Mesendoderm (in vitro differentiated cells): ENCODE data around the gene CLN3.
"Not testable (repeated sequence)": the region's sequence is repeated elsewhere in the genome, so short reads cannot be mapped to it uniquely, and the experiment has no call there.

Experiments
- DNase-seq: peaks from one replicate; pipeline ENCODE4 v3.0.0; 2013
- H2AK5ac ChIP-seq: 2 replicates; pipeline ENCODE4 v1.6.1; 2013; ENCODE audit warnings: low read length, inconsistent platforms
- H2BK120ac ChIP-seq: 2 replicates; pipeline ENCODE4 v1.6.1; 2013; ENCODE audit warnings: low read depth, mild to moderate bottlenecking, low read length, moderate library complexity, mixed read lengths
- H2BK15ac ChIP-seq: replicated peaks from 2 replicates; pipeline ENCODE4 v1.6.1; 2013; ENCODE audit warnings: low read depth, mild to moderate bottlenecking, moderate library complexity
- H2BK5ac ChIP-seq: 2 replicates; pipeline ENCODE4 v1.6.1; 2013; ENCODE audit warnings: low read length, inconsistent platforms
- H3K18ac ChIP-seq: 2 replicates; pipeline ENCODE4 v1.6.1; 2013; ENCODE audit warnings: mild to moderate bottlenecking, low read length, mixed read lengths
- H3K23ac ChIP-seq: one replicate; pipeline ENCODE4 v1.6.1; 2013; ENCODE audit warnings: low read length
- H3K27ac ChIP-seq: 2 replicates; pipeline ENCODE4 v1.5.1; 2013; ENCODE audit warnings: low read depth, mild to moderate bottlenecking, inconsistent platforms, low read length, moderate library complexity
- H3K27me3 ChIP-seq: 2 replicates; pipeline ENCODE4 v1.6.1; 2013; ENCODE audit warnings: low read length, control low read depth, mild to moderate bottlenecking, inconsistent platforms; ENCODE audit not compliant: insufficient read depth, poor library complexity
- H3K36me3 ChIP-seq: 2 replicates; pipeline ENCODE4 v1.6.1; 2013; ENCODE audit warnings: low read length, inconsistent platforms; ENCODE audit not compliant: control insufficient read depth, insufficient read depth
- H3K4ac ChIP-seq: one replicate; pipeline ENCODE4 v1.6.1; 2013; ENCODE audit warnings: low read depth, mild to moderate bottlenecking, low read length, moderate library complexity
- H3K4me1 ChIP-seq: 2 replicates; pipeline ENCODE4 v1.6.1; 2013; ENCODE audit warnings: low read depth, low read length, inconsistent platforms; ENCODE audit not compliant: control insufficient read depth
- H3K4me2 ChIP-seq: 2 replicates; pipeline ENCODE4 v1.6.1; 2013; ENCODE audit warnings: low read length
- H3K4me3 ChIP-seq: 2 replicates; pipeline ENCODE4 v1.5.1; 2013; ENCODE audit warnings: mild to moderate bottlenecking, low read length
- H3K56ac ChIP-seq: one replicate; pipeline ENCODE4 v1.6.1; 2013; ENCODE audit warnings: low read length
- H3K79me1 ChIP-seq: 2 replicates; pipeline ENCODE4 v1.6.1; 2013; ENCODE audit warnings: low read length, inconsistent platforms
- H3K79me2 ChIP-seq: 2 replicates; pipeline ENCODE4 v1.6.1; 2013; ENCODE audit warnings: mild to moderate bottlenecking, low read length; ENCODE audit not compliant: control insufficient read depth, insufficient read depth
- H3K9ac ChIP-seq: 2 replicates; pipeline ENCODE4 v1.6.1; 2013; ENCODE audit warnings: low read length, inconsistent platforms
- H4K5ac ChIP-seq: one replicate; pipeline ENCODE4 v1.6.1; 2013; ENCODE audit warnings: low read length
- H4K8ac ChIP-seq: one replicate; pipeline ENCODE4 v1.6.1; 2013; ENCODE audit warnings: low read depth, mild to moderate bottlenecking, control low read depth, low read length, moderate library complexity
- WGBS: extraction: QIAGEN DNeasy Blood & Tissue Kit; methylation state at CpG from one replicate; pipeline ENCODE4 v1.1.7; 2013; ENCODE audit warnings: low lambda C conversion rate, missing lambda C conversion rate; ENCODE audit not compliant: insufficient coverage; ENCODE audit errors: extremely low coverage; 5-methylcytosine and 5-hydroxymethylcytosine counted together

Gene CLN3

GRCh38 chr16:28527985-28528384 is 36.1 kb upstream of the CLN3 start:
- Histone ChIP-seq H3K27ac (no peak overlapping the region), H3K4ac (no peak overlapping the region), H3K79me1 (no peaks in the 10 kb centered on the region), H3K79me2 (no peaks in the 10 kb centered on the region), H3K4me3 (no peak overlapping the region), H4K8ac (no peak overlapping the region), H3K56ac (no peak overlapping the region), H3K4me2 (no peak overlapping the region), H3K23ac (no peak overlapping the region), H3K18ac (no peak overlapping the region), H3K9ac (no peak overlapping the region), H2BK120ac (no peak overlapping the region), H2BK15ac (no peak overlapping the region), H2AK5ac (no peak overlapping the region), H2BK5ac (no peak overlapping the region), H4K5ac (no peak overlapping the region), H3K4me1 (no peaks in the 10 kb centered on the region), H3K27me3 (no peaks in the 10 kb centered on the region), H3K36me3 (no peaks in the 10 kb centered on the region)
- no CpG with 5 or more reads among the region's 5 CpGs for WGBS
- no peak for DNase-seq

DNA sequence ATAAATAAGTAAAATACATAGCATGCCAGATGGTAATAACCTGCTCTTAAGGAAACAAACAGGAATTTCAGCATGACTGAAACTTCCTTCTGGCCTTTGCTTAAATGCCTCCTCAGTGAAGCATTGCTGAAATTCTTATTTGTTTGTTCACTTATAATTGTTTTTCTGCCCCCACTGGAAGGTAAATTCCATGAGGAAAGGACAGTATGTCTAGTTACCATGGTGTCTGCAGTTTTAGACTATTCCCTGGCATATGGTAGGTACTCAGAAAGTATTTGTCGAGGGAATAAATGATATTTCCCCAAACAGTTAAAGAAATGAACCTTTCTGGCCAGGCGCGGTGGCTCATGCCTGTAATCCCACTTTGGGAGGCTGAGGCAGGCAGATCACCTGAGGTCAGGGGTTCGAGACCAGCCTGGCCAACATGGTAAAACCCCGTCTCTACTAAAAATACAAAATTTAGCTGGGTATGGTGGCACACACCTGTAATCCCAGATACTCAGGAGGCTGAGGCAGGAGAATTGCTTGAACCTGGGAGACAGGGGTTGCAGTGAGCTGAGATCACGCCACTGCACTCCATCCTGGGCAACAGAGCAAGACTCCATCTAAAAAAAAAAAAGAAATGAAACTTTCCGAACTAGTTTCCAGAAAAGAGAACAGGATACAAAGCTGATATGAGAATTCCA is 35.4 kb upstream of the CLN3 start:
- H3K36me3 ChIP-seq, H3K79me1 ChIP-seq, H2BK120ac ChIP-seq, DNase-seq, H3K4me2 ChIP-seq, H3K27me3 ChIP-seq, H3K9ac ChIP-seq, H3K4me1 ChIP-seq, H4K8ac ChIP-seq, H3K79me2 ChIP-seq, H2AK5ac ChIP-seq, H3K18ac ChIP-seq, H3K56ac ChIP-seq, H4K5ac ChIP-seq, H2BK5ac ChIP-seq, H2BK15ac ChIP-seq, H3K23ac ChIP-seq, H3K4me3 ChIP-seq, H3K27ac ChIP-seq, H3K4ac ChIP-seq: not testable (repeated sequence)
- WGBS = no CpG with 5 or more reads among the region's 7 CpGs

GRCh38 chr16:28526201-28527099 is 34.6 kb upstream of the CLN3 start:
- no peak overlapping the region for H3K4ac ChIP-seq
- no peaks in the 10 kb centered on the region for H3K27me3 ChIP-seq
- no peaks in the 10 kb centered on the region for H3K79me1 ChIP-seq
- no peak overlapping the region for H3K27ac ChIP-seq
- no peak overlapping the region for H3K18ac ChIP-seq
- H3K56ac ChIP-seq = no peak overlapping the region
- H3K36me3 ChIP-seq = no peaks in the 10 kb centered on the region
- H3K23ac ChIP-seq = no peak overlapping the region
- WGBS = no CpG with 5 or more reads among the region's 11 CpGs
- H2BK15ac ChIP-seq = no peak overlapping the region
- H3K4me2 ChIP-seq = no peak overlapping the region
- no peak overlapping the region for H2AK5ac ChIP-seq
- H4K5ac ChIP-seq = no peak overlapping the region
- no peaks in the 10 kb centered on the region for H3K4me1 ChIP-seq
- no peak overlapping the region for H2BK120ac ChIP-seq
- H3K79me2 ChIP-seq = no peaks in the 10 kb centered on the region
- no peak overlapping the region for H3K9ac ChIP-seq
- no peak overlapping the region for H4K8ac ChIP-seq
- no peak overlapping the region for H2BK5ac ChIP-seq
- DNase-seq = no peak
- no peak overlapping the region for H3K4me3 ChIP-seq

DNA sequence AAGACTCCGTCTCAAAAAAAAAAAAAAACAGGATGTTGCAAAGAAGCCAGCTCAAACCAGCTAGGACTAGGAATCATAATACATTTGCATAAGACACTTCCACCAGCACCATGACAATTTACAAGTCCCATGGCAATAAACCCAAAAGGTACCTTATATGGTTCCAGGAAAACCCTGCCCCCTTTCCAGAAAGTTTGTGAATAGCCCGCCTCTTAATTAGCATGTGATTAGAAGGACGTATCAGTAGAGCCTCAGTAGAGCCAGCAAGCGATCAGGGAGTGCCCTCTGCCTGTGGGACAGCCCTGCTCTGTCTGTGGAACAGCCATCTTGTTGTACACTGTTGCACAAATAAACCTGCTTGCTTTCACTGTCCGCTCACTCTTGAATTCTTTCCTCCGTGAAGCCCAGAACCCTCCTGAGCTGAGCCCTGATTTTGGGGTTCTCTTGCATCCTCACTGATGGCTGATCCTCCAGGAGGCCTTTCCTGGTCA is 32.9 kb upstream of the CLN3 start:
- Histone ChIP-seq H2BK120ac (no peak overlapping the region), H3K4me2 (no peak overlapping the region), H2BK15ac (no peak overlapping the region), H4K5ac (no peak overlapping the region), H3K4me1 (no peaks in the 10 kb centered on the region), H3K79me2 (no peaks in the 10 kb centered on the region), H3K4ac (no peak overlapping the region), H3K23ac (no peak overlapping the region), H2AK5ac (no peak overlapping the region), H3K4me3 (no peak overlapping the region), H3K27ac (no peak overlapping the region), H3K79me1 (no peaks in the 10 kb centered on the region), H2BK5ac (no peak overlapping the region), H3K9ac (no peak overlapping the region), H3K56ac (no peak overlapping the region), H3K18ac (no peak overlapping the region), H4K8ac (no peak overlapping the region), H3K27me3 (no peaks in the 10 kb centered on the region), H3K36me3 (no peaks in the 10 kb centered on the region)
- WGBS = no CpG with 5 or more reads among the region's 6 CpGs
- DNase-seq = no peak

GRCh38 chr16:28522792-28523191 is 30.9 kb upstream of the CLN3 start:
- no peaks in the 10 kb centered on the region for H3K4me1 ChIP-seq
- no peak overlapping the region for H3K56ac ChIP-seq
- no peak overlapping the region for H3K9ac ChIP-seq
- no peaks in the 10 kb centered on the region for H3K79me1 ChIP-seq
- no peaks in the 10 kb centered on the region for H3K27me3 ChIP-seq
- no peak overlapping the region for H3K18ac ChIP-seq
- no CpG with 5 or more reads among the region's 11 CpGs for WGBS
- H3K4me3 ChIP-seq = no peak overlapping the region
- H2AK5ac ChIP-seq = no peak overlapping the region
- no peak overlapping the region for H3K4ac ChIP-seq
- H3K36me3 ChIP-seq = no peaks in the 10 kb centered on the region
- no peak overlapping the region for H3K23ac ChIP-seq
- no peak for DNase-seq
- no peaks in the 10 kb centered on the region for H3K79me2 ChIP-seq
- H2BK5ac ChIP-seq = no peak overlapping the region
- H4K5ac ChIP-seq = no peak overlapping the region
- H3K4me2 ChIP-seq = no peak overlapping the region
- no peak overlapping the region for H2BK15ac ChIP-seq
- no peak overlapping the region for H3K27ac ChIP-seq
- H4K8ac ChIP-seq = no peak overlapping the region
- no peak overlapping the region for H2BK120ac ChIP-seq
